SK-N-SH (cell line): ENCODE measurements around the gene MAP2. TPM values are rescaled to one million over a fixed set of nuclear protein-coding genes. Genes with fewer than 3 reads are reported as not detected.

Source experiments
- CTCF ChIA-PET: fragments of 300-600, 350-600 bp; formaldehyde crosslinking; extraction: SDS; loops from one replicate; lab custom pipeline; 2021; lab: Yijun Ruan, JAX
- POLR2A ChIA-PET: fragments of 350-600 bp; sonication (Branson Sonifier 250); formaldehyde crosslinking; extraction: SDS; loops from one replicate; lab custom pipeline; 2020; ENCODE audit warnings: antibody characterized with exemption, inconsistent platforms; lab: Yijun Ruan, JAX
- DNase-seq: peaks from one replicate; pipeline ENCODE4 v3.0.0; 2012
- H2AFZ ChIP-seq: fragments of 200-600 bp; sonication (generic); 2 replicates; pipeline ENCODE4 v1.8.1; 2016; ENCODE audit warnings: antibody characterized with exemption, mild to moderate bottlenecking, low read depth
- H3F3A ChIP-seq: fragments of 200-600 bp; sonication (generic); replicated peaks from 2 replicates; pipeline ENCODE3; 2016; ENCODE audit warnings: antibody characterized with exemption, mild to moderate bottlenecking; ENCODE audit not compliant: insufficient read depth
- H3K27ac ChIP-seq, 2 experiments: fragments of 200-500 bp in 1 of 2; fragments of 200-600 bp in 1 of 2; sonication (Bioruptor generic) in 1 of 2; sonication (generic), shearing (Covaris generic) in 1 of 2; 2 replicates each; pipeline versions ENCODE4 v1.5.1 to v1.6.1; 2014 to 2016; ENCODE audit warnings: low read depth in 2 of 2, inconsistent platforms in 1 of 2, low read length in 1 of 2, mild to moderate bottlenecking in 1 of 2, mixed read lengths in 1 of 2
- H3K27me3 ChIP-seq: fragments of 200-600 bp; sonication (generic), shearing (Covaris generic); 2 replicates; pipeline ENCODE4 v1.6.1; 2016; ENCODE audit warnings: mixed run types; ENCODE audit not compliant: insufficient read depth
- H3K36me3 ChIP-seq, 2 experiments: fragments of 200-500 bp in 1 of 2; fragments of 200-600 bp in 1 of 2; sonication (Bioruptor generic) in 1 of 2; sonication (generic) in 1 of 2; replicated peaks in 1 of 2; 2 replicates each; pipeline versions ENCODE3 to v1.5.1; 2014 to 2016; ENCODE audit warnings: low read length in 1 of 2, mild to moderate bottlenecking in 1 of 2; ENCODE audit not compliant: insufficient read depth in 2 of 2, control insufficient read depth in 1 of 2
- H3K4me1 ChIP-seq, 2 experiments: fragments of 200-500 bp in 1 of 2; fragments of 200-600 bp in 1 of 2; sonication (Bioruptor generic) in 1 of 2; sonication (generic), shearing (Covaris generic) in 1 of 2; 2 replicates each; pipeline versions ENCODE4 v1.5.1 to v1.6.1; 2014 to 2016; ENCODE audit warnings: low read depth in 1 of 2, low read length in 1 of 2, mixed run types in 1 of 2; ENCODE audit not compliant: insufficient read depth in 2 of 2, control insufficient read depth in 1 of 2
- H3K4me2 ChIP-seq: fragments of 200-600 bp; sonication (generic), shearing (Covaris generic); 2 replicates; pipeline ENCODE4 v1.6.1; 2017; ENCODE audit warnings: mixed run types
- H3K4me3 ChIP-seq, 2 experiments: fragments of 200-500 bp in 1 of 2; fragments of 200-600 bp in 1 of 2; sonication (Bioruptor generic) in 1 of 2; sonication (generic), shearing (Covaris generic) in 1 of 2; 2 replicates each; pipeline versions ENCODE4 v1.5.1 to v1.8.1; 2014 to 2016; ENCODE audit warnings: low read depth in 2 of 2, inconsistent platforms in 1 of 2, low read length in 1 of 2, mild to moderate bottlenecking in 1 of 2, mixed read lengths in 1 of 2, moderate library complexity in 1 of 2
- H3K79me2 ChIP-seq: fragments of 200-600 bp; sonication (generic); 2 replicates; pipeline ENCODE4 v1.8.1; 2017; ENCODE audit warnings: mild to moderate bottlenecking; ENCODE audit not compliant: insufficient read depth
- H3K9ac ChIP-seq: fragments of 200-600 bp; sonication (generic); 2 replicates; pipeline ENCODE4 v1.6.1; 2017; ENCODE audit warnings: mixed run types
- H3K9me2 ChIP-seq: fragments of 200-600 bp; sonication (generic); 2 replicates; pipeline ENCODE4 v1.6.1; 2017; ENCODE audit warnings: mixed run types
- H3K9me3 ChIP-seq: fragments of 200-600 bp; sonication (generic); 2 replicates; pipeline ENCODE4 v1.6.1; 2017; ENCODE audit warnings: mixed run types, mild to moderate bottlenecking, moderate library complexity
- H4K20me1 ChIP-seq: fragments of 200-600 bp; sonication (generic); 2 replicates; pipeline ENCODE4 v1.6.1; 2017; ENCODE audit warnings: mild to moderate bottlenecking, mixed run types; ENCODE audit not compliant: insufficient read depth
- CHD2 ChIP-seq: fragments of 150-350 bp; IDR thresholded peaks from 2 replicates; pipeline ENCODE4 v1.6.1; 2018; ENCODE audit warnings: low read length; ENCODE audit not compliant: partially characterized antibody
- FOSL2 ChIP-seq: IDR thresholded peaks from 2 replicates; pipeline ENCODE4 v1.4.0; 2012; ENCODE audit warnings: low read depth, mild to moderate bottlenecking, moderate library complexity, borderline replicate concordance
- JUND ChIP-seq: IDR thresholded peaks from 2 replicates; pipeline ENCODE4 v1.4.0; 2012
- MEF2A ChIP-seq: IDR thresholded peaks from 2 replicates; pipeline ENCODE4 v1.4.0; 2012; ENCODE audit warnings: low read depth, borderline replicate concordance
- MXI1 ChIP-seq: IDR thresholded peaks from 2 replicates; pipeline ENCODE4 v1.6.1; 2012; ENCODE audit warnings: mild to moderate bottlenecking, low read depth, low read length, improper control_type of control experiment
- RAD21 ChIP-seq: IDR thresholded peaks from 2 replicates; pipeline ENCODE4 v1.6.1; 2012; ENCODE audit warnings: mild to moderate bottlenecking, low read length
- RXRA ChIP-seq: IDR thresholded peaks from 2 replicates; pipeline ENCODE4 v1.4.0; 2012; ENCODE audit warnings: low read depth, mild to moderate bottlenecking, borderline replicate concordance
- TCF12 ChIP-seq: IDR thresholded peaks from 2 replicates; pipeline ENCODE4 v1.4.0; 2012
- YY1 ChIP-seq: IDR thresholded peaks from 2 replicates; pipeline ENCODE4 v1.4.0; 2012; ENCODE audit warnings: low read depth, mild to moderate bottlenecking
- WGBS: methylation state at CpG from one replicate; pipeline ENCODE4 v1.1.6; 2017; ENCODE audit warnings: low lambda C conversion rate; 5-methylcytosine and 5-hydroxymethylcytosine counted together
- polyA plus RNA-seq, 3 experiments: library from polyadenylated mRNA; depleted of rRNA; stranded (reverse); fragments of >200 nt; gene quantifications; 2 replicates each; pipeline ENCODE4 v1.2.3, GENCODE V29; 2012
- TF ChIP-seq, protein P1 (sequence below): IDR thresholded peaks from 2 replicates; pipeline ENCODE4; 2012
- TF ChIP-seq, protein P2 (sequence below): IDR thresholded peaks from 2 replicates; pipeline ENCODE4 v1.6.1; 2012; ENCODE audit warnings: mild to moderate bottlenecking, low read depth, low read length, moderate library complexity

The MAP2 gene
- polyA plus RNA-seq, 1 of the 3 experiments (the other 2 are of a cell fraction) = 7.8 TPM

DNA sequence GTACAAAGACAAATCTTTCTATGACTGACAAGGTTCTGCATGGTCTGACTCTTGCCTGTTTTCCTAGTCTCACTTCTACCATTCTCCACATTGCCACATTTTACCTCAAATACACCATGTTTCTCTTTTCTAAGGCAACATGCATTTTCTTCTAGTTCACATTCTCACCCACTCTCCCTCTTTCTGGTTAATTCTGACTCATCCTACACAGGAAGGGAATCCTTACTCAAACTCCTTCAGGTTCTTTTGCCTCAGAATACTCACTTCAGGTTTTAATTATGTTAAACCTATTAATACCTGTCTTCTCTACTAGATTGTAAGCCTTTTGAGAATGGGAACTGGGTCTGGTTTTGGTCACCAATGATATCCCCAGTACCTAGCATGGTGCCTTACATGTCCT is 47.2 kb downstream of the MAP2 start:
- Histone ChIP-seq H3K9ac (no peak overlapping the region), H3K4me2 (no peak overlapping the region), H3K9me3 (no peaks in the 10 kb centered on the region), H3K4me1 (peaks cover 2 to 35% of the 10 kb centered on the region in 2 experiments), H3K9me2 (no peaks in the 10 kb centered on the region), H2AFZ (peak overlapping the region; percentile 59; the same call in 1 of the 2 replicates), H3K27me3 (no peaks in the 10 kb centered on the region), H3K79me2 (no peaks in the 10 kb centered on the region), H4K20me1 (no peaks in the 10 kb centered on the region), H3K4me3 (no peak overlapping the region), H3F3A (peaks cover 22% of the 10 kb centered on the region), H3K36me3 (peaks cover 0 to 9% of the 10 kb centered on the region in 2 experiments), H3K27ac (peak overlapping the region in 1 of 2 experiments; percentile 49; a peak in 2 of 4 replicates)
- CTCF ChIA-PET = interaction anchor here (1.2 kb wide), 1 partner anchor 9 kb away, joined by 3 read pairs; no protein-coding TSS in a partner anchor
- no peak for DNase-seq
- POLR2A ChIA-PET = no interaction called here
- TF ChIP-seq FOSL2 (peak; percentile 58; the same call in 1 of the 2 replicates), JUND (peak; percentile 7; the same call in 1 of the 2 replicates), TCF12 (peak; percentile 51; the same call in 1 of the 2 replicates), RXRA (no peak), MEF2A (no peak)

DNA sequence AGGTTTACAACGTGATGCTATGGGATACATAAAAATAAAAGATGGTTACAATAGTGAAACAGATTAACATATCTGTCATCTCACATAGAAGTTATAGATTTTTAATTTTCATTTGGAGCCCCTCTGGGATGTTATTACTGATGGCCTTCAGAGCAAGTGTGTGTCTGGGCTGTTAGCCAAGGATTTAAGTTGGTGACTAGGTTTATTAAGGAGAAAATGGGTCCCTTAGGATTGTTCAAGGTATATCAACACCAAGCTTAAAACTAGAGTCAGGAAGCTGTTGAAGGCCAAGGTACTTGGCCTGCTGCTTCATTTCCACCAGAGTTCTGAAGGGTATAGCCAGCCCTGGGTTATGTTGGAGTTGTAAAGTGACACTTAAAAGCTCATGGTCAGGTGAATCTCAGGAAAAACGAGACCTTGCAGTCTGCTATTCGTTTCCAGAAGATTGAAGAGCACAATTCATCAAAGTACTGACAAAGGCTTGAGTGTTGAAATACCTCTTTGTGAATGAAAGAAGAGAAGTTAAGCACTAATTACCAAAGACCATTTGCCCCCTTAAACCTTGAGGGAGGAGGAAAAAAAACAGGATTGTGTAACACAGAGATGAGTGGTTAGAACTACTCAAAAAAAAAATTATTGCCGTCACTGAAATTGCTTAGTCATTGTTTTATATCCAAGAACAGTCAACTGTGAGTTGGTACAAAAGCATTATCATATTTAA is 48.4 kb downstream of the MAP2 start:
- H3K4me2 ChIP-seq = peak overlapping the region; percentile 5; the same call in 1 of the 2 replicates
- H3K9ac ChIP-seq = no peak overlapping the region
- H3K79me2 ChIP-seq = no peaks in the 10 kb centered on the region
- ChIA-PET POLR2A (no interaction called here), CTCF (interaction anchor here (1.2 kb wide), 1 partner anchor 10 kb away, joined by 3 read pairs; no protein-coding TSS in a partner anchor)
- H3K9me3 ChIP-seq = no peaks in the 10 kb centered on the region
- DNase-seq = no peak
- TF ChIP-seq CHD2 (no peak), FOSL2 (0 out of 2 replicates have a peak, but pooled peaks have one; percentile 5), RAD21 (no peak)
- TF ChIP-seq, protein P1, sequence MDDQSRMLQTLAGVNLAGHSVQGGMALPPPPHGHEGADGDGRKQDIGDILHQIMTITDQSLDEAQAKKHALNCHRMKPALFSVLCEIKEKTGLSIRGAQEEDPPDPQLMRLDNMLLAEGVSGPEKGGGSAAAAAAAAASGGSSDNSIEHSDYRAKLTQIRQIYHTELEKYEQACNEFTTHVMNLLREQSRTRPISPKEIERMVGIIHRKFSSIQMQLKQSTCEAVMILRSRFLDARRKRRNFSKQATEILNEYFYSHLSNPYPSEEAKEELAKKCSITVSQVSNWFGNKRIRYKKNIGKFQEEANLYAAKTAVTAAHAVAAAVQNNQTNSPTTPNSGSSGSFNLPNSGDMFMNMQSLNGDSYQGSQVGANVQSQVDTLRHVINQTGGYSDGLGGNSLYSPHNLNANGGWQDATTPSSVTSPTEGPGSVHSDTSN = 0 out of 2 replicates have a peak, but pooled peaks have one; percentile 16
- peak overlapping the region in 1 of 2 experiments; percentile 66; a peak in 3 of 4 replicates for H3K27ac ChIP-seq
- H3K9me2 ChIP-seq = no peaks in the 10 kb centered on the region
- peak overlapping the region; percentile 57 for H2AFZ ChIP-seq
- H3K27me3 ChIP-seq = no peaks in the 10 kb centered on the region
- no peaks in the 10 kb centered on the region for H4K20me1 ChIP-seq
- peaks cover 7 to 46% of the 10 kb centered on the region in 2 experiments for H3K4me1 ChIP-seq
- H3K36me3 ChIP-seq = no peaks in the 10 kb centered on the region
- 61% methylated on average over 4 of the region's 4 CpGs for WGBS
- H3K4me3 ChIP-seq = no peak overlapping the region
- peaks cover 29% of the 10 kb centered on the region for H3F3A ChIP-seq

DNA sequence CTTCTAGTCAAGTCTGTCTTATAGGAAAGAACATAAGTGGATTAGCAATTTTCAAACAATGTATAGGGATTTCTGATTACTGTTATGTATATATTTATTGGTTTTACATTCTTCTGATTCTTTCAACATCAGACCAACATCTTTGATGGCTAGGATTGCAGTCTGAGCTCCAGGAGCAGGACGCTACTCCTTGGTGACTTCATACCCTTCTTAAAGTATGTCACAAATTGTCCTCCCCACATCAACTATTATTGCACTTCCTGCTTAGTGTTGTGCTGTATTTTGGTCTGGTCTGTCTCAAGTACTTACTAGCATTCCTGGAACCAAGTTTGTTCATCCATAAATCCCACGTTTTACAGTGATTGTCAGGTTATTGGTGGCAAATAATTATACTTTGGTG is 49.0 kb downstream of the MAP2 start:
- Histone ChIP-seq H2AFZ (peak overlapping the region; percentile 57), H3F3A (peaks cover 26% of the 10 kb centered on the region), H3K79me2 (no peaks in the 10 kb centered on the region), H4K20me1 (no peaks in the 10 kb centered on the region), H3K9me2 (no peaks in the 10 kb centered on the region), H3K9me3 (no peaks in the 10 kb centered on the region), H3K4me3 (no peak overlapping the region), H3K27ac (peak overlapping the region in 1 of 2 experiments; percentile 66; a peak in 3 of 4 replicates)
- 74% methylated on average over 2 of the region's 2 CpGs for WGBS
- POLR2A ChIA-PET = no interaction called here
- TF ChIP-seq CHD2 (no peak), YY1 (no peak), MXI1 (no peak)
- TF ChIP-seq, protein P2, sequence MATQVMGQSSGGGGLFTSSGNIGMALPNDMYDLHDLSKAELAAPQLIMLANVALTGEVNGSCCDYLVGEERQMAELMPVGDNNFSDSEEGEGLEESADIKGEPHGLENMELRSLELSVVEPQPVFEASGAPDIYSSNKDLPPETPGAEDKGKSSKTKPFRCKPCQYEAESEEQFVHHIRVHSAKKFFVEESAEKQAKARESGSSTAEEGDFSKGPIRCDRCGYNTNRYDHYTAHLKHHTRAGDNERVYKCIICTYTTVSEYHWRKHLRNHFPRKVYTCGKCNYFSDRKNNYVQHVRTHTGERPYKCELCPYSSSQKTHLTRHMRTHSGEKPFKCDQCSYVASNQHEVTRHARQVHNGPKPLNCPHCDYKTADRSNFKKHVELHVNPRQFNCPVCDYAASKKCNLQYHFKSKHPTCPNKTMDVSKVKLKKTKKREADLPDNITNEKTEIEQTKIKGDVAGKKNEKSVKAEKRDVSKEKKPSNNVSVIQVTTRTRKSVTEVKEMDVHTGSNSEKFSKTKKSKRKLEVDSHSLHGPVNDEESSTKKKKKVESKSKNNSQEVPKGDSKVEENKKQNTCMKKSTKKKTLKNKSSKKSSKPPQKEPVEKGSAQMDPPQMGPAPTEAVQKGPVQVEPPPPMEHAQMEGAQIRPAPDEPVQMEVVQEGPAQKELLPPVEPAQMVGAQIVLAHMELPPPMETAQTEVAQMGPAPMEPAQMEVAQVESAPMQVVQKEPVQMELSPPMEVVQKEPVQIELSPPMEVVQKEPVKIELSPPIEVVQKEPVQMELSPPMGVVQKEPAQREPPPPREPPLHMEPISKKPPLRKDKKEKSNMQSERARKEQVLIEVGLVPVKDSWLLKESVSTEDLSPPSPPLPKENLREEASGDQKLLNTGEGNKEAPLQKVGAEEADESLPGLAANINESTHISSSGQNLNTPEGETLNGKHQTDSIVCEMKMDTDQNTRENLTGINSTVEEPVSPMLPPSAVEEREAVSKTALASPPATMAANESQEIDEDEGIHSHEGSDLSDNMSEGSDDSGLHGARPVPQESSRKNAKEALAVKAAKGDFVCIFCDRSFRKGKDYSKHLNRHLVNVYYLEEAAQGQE = no peak
- TF ChIP-seq, all 33 proteins: peak for 0
- H3K4me2 ChIP-seq = peak overlapping the region; percentile 5; the same call in 1 of the 2 replicates
- CTCF ChIA-PET = no interaction called here
- no peaks in the 10 kb centered on the region for H3K27me3 ChIP-seq
- H3K9ac ChIP-seq = no peak overlapping the region
- H3K4me1 ChIP-seq = peaks cover 7 to 46% of the 10 kb centered on the region in 2 experiments
- H3K36me3 ChIP-seq = no peaks in the 10 kb centered on the region
- DNase-seq = no peak
